Activated naive CD4-positive, alpha-beta T cell treated with anti-CD3 and anti-CD28 coated beads for 36 hours (primary cell): Measurements from ENCODE around the gene NXPH1. TPM values are rescaled to one million over a fixed set of nuclear protein-coding genes. Genes with fewer than 3 reads are reported as not detected.

Experiments
- CTCF ChIA-PET: fragments of 350-600 bp; sonication (Branson Sonifier 250); formaldehyde crosslinking; loops from one replicate; lab custom pipeline; 2021; ENCODE audit warnings: antibody characterized with exemption; lab: Charles Lee
- DNase-seq: peaks from one replicate; pipeline ENCODE4 v3.0.0-alpha.2; 2020
- H3K27ac Mint-ChIP-seq: one replicate; pipeline ENCODE4 v1.8.0; 2021; ENCODE audit warnings: mild to moderate bottlenecking, mixed read lengths
- H3K27me3 Mint-ChIP-seq: one replicate; pipeline ENCODE4 v1.8.0; 2021; ENCODE audit warnings: low read depth, mixed read lengths
- H3K36me3 Mint-ChIP-seq: one replicate; pipeline ENCODE4 v1.8.0; 2021; ENCODE audit warnings: low read depth, mixed read lengths
- H3K4me1 Mint-ChIP-seq: one replicate; pipeline ENCODE4 v1.8.0; 2021; ENCODE audit warnings: low read depth, mixed read lengths
- H3K4me3 Mint-ChIP-seq: one replicate; pipeline ENCODE4 v1.8.0; 2021; ENCODE audit warnings: mild to moderate bottlenecking, moderate library complexity, mixed read lengths
- H3K9me3 Mint-ChIP-seq: one replicate; pipeline ENCODE4 v1.8.0; 2021; ENCODE audit warnings: mixed read lengths
- intact Hi-C: fragments of 100-400 bp; cut with micrococcal nuclease; formaldehyde crosslinking; loops from one replicate; pipeline ENCODE4 v1.15.1; 2023
- total RNA-seq, 2 experiments: library from RNA; stranded (reverse); gene quantifications; one replicate each; pipeline ENCODE4 v1.2.3, GENCODE V29; 2021

NXPH1 gene
- total RNA-seq, 2 experiments from 2014 or later: not detected

- CTCF ChIA-PET: no interaction called here
- no peaks in the 10 kb centered on the region for H3K9me3 Mint-ChIP-seq
- H3K27ac Mint-ChIP-seq: no peak overlapping the region
- H3K4me1 Mint-ChIP-seq: no peaks in the 10 kb centered on the region
- DNase-seq: no peak
- no peak overlapping the region for H3K4me3 Mint-ChIP-seq
- H3K27me3 Mint-ChIP-seq: no peaks in the 10 kb centered on the region
- no peaks in the 10 kb centered on the region for H3K36me3 Mint-ChIP-seq
- intact Hi-C loops: no loop called here
These were observed 332.0 kb downstream of the NXPH1 start for GRCh38 chr7:8765374-8765773.

- Mint-ChIP-seq H3K36me3 (no peaks in the 10 kb centered on the region), H3K4me3 (no peak overlapping the region), H3K27me3 (no peaks in the 10 kb centered on the region), H3K27ac (no peak overlapping the region), H3K9me3 (peaks cover 11% of the 10 kb centered on the region), H3K4me1 (no peaks in the 10 kb centered on the region)
- intact Hi-C loops: no loop called here
- no peak for DNase-seq
- CTCF ChIA-PET: no interaction called here
These were observed 340.1 kb downstream of the NXPH1 start for GRCh38 chr7:8773518-8773917.

GRCh38 chr7:8778459-8778858 is 345.1 kb downstream of the NXPH1 start:
- CTCF ChIA-PET: no interaction called here
- intact Hi-C loops: no loop called here
- Mint-ChIP-seq H3K4me3 (no peak overlapping the region), H3K36me3 (no peaks in the 10 kb centered on the region), H3K9me3 (peaks cover 11% of the 10 kb centered on the region), H3K4me1 (no peaks in the 10 kb centered on the region), H3K27ac (no peak overlapping the region), H3K27me3 (no peaks in the 10 kb centered on the region)
- no peak for DNase-seq

- no peaks in the 10 kb centered on the region for H3K36me3 Mint-ChIP-seq
- no peaks in the 10 kb centered on the region for H3K4me1 Mint-ChIP-seq
- no peaks in the 10 kb centered on the region for H3K9me3 Mint-ChIP-seq
- H3K4me3 Mint-ChIP-seq: no peak overlapping the region
- no peaks in the 10 kb centered on the region for H3K27me3 Mint-ChIP-seq
- no peak overlapping the region for H3K27ac Mint-ChIP-seq
- intact Hi-C loops: no loop called here
- CTCF ChIA-PET: no interaction called here
- no peak for DNase-seq
These were observed 347.8 kb downstream of the NXPH1 start for GRCh38 chr7:8781166-8781565.

GRCh38 chr7:8783229-8783628 is 349.8 kb downstream of the NXPH1 start:
- no peaks in the 10 kb centered on the region for H3K36me3 Mint-ChIP-seq
- CTCF ChIA-PET: no interaction called here
- no peak overlapping the region for H3K27ac Mint-ChIP-seq
- no peak overlapping the region for H3K4me3 Mint-ChIP-seq
- no peaks in the 10 kb centered on the region for H3K4me1 Mint-ChIP-seq
- no peaks in the 10 kb centered on the region for H3K27me3 Mint-ChIP-seq
- intact Hi-C loops: no loop called here
- peaks cover 1% of the 10 kb centered on the region for H3K9me3 Mint-ChIP-seq
- no peak for DNase-seq

- CTCF ChIA-PET: no interaction called here
These were observed 351.7 kb downstream of the NXPH1 start for GRCh38 chr7:8785081-8785480.

GRCh38 chr7:8800986-8801385 is 367.6 kb downstream of the NXPH1 start:
- DNase-seq: no peak
- Mint-ChIP-seq H3K27me3 (no peaks in the 10 kb centered on the region), H3K36me3 (no peaks in the 10 kb centered on the region), H3K4me1 (no peaks in the 10 kb centered on the region), H3K4me3 (no peak overlapping the region), H3K27ac (no peak overlapping the region), H3K9me3 (peaks cover 7% of the 10 kb centered on the region)
- intact Hi-C loops: no loop called here
- CTCF ChIA-PET: no interaction called here

More at GRCh38 chr7:8785081-8785480, 351.7 kb downstream of the NXPH1 start:
- Mint-ChIP-seq H3K9me3 (peaks cover 2% of the 10 kb centered on the region), H3K4me3 (no peak overlapping the region), H3K27me3 (no peaks in the 10 kb centered on the region), H3K27ac (no peak overlapping the region), H3K4me1 (no peaks in the 10 kb centered on the region), H3K36me3 (no peaks in the 10 kb centered on the region)
- no peak for DNase-seq
- intact Hi-C loops: no loop called here

Other genes with a start within 250 kb of the NXPH1 start
- 1 to 10 TPM in 1 of 2 experiments, under 1 TPM in 1; 0.94 to 1.1 TPM for gene ICA1, start 171.4 kb upstream of the NXPH1 start, total RNA-seq